K562 (cell line): ENCODE results near the gene SLC40A1. TPM values are rescaled to one million over a fixed set of nuclear protein-coding genes. Genes with fewer than 3 reads are reported as not detected.

Experiments used
- ATAC-seq: fragments of 200-7000 bp; cut with Tn5 transposase; 3 replicates; pipeline ENCODE4 v1.9.1; 2020; ENCODE audit warnings: moderate library complexity
- BruUV-seq: library from RNA; stranded (reverse); fragments of 400-500 nt; replicated peaks from 2 replicates; lab custom pipeline; 2021; lab: Mats Ljungman, UMichigan
- CTCF ChIA-PET: fragments of 300-600 bp; formaldehyde crosslinking; extraction: SDS; loops from one replicate; lab custom pipeline; 2021; ENCODE audit warnings: low intra/inter-chr PET ratio; lab: Yijun Ruan, JAX
- POLR2A ChIA-PET: fragments of 300-600, 350-650 bp; sonication (Branson Sonifier 250); formaldehyde crosslinking; extraction: SDS; loops from one replicate; lab custom pipeline; 2021; ENCODE audit warnings: antibody characterized with exemption, inconsistent platforms; lab: Yijun Ruan, JAX
- DNase-seq, 4 experiments: peaks; one replicate each; pipeline versions ENCODE4 v3.0.0 to v3.0.0-alpha.2; 2011 to 2018; ENCODE audit warnings: low spot score in 3 of 4, mixed read lengths in 3 of 4; ENCODE audit errors: extremely low read depth in 1 of 4
- FAIRE-seq: peaks from 2 replicates; lab custom pipeline; 2011; peaks lifted over from hg19 to GRCh38; lab: Jason Lieb, UNC
- H2AFZ ChIP-seq: 2 replicates; pipeline ENCODE4 v1.6.0; 2011; ENCODE audit warnings: low read depth, low read length, control low read depth, inconsistent platforms
- H3K27ac ChIP-seq: fragments of 200-600 bp; 3 replicates; pipeline ENCODE4 v1.8.0; 2011; ENCODE audit warnings: low read depth, mild to moderate bottlenecking, control low read depth, inconsistent platforms, low read length, moderate library complexity, mixed read lengths; ENCODE audit errors: extremely low read depth
- H3K27me3 ChIP-seq, 2 experiments: fragments of 300-600 bp in 1 of 2; 2 replicates in 1 of 2; 3 replicates in 1 of 2; pipeline versions ENCODE4 v1.6.0 to v1.8.0; 2011; ENCODE audit warnings: inconsistent platforms in 2 of 2, low read length in 2 of 2, mild to moderate bottlenecking in 1 of 2, mixed read lengths in 1 of 2, moderate library complexity in 1 of 2; ENCODE audit not compliant: control insufficient read depth in 2 of 2, insufficient read depth in 2 of 2
- H3K36me3 ChIP-seq: fragments of 300-600 bp; 3 replicates; pipeline ENCODE4 v1.8.0; 2011; ENCODE audit warnings: mild to moderate bottlenecking, low read length, inconsistent platforms; ENCODE audit not compliant: control insufficient read depth, insufficient read depth
- H3K4me1 ChIP-seq, 2 experiments: fragments of 200-600 bp in 1 of 2; replicated peaks in 1 of 2; 2 replicates in 1 of 2; 3 replicates in 1 of 2; pipeline versions ENCODE4 v1.5.1 to v1.8.0; 2011; ENCODE audit warnings: inconsistent platforms in 2 of 2, low read length in 2 of 2, mild to moderate bottlenecking in 1 of 2, mixed read lengths in 1 of 2, moderate library complexity in 1 of 2; ENCODE audit not compliant: control insufficient read depth in 2 of 2, insufficient read depth in 2 of 2
- H3K4me2 ChIP-seq: 2 replicates; pipeline ENCODE4 v1.6.1; 2011; ENCODE audit warnings: low read length, control low read depth, inconsistent platforms, mixed read lengths; ENCODE audit not compliant: insufficient read depth
- H3K4me3 ChIP-seq: fragments of 200-600 bp; sonication (generic), shearing (Covaris generic); 2 replicates; pipeline ENCODE4 v1.5.1; 2016; ENCODE audit warnings: control low read depth, inconsistent platforms
- H3K79me2 ChIP-seq: fragments of 200-600 bp; 3 replicates; pipeline ENCODE4 v1.8.0; 2011; ENCODE audit warnings: low read length, inconsistent platforms; ENCODE audit not compliant: control insufficient read depth, insufficient read depth
- H3K9ac ChIP-seq, 2 experiments: 2 replicates each; pipeline versions ENCODE4 v1.6.0 to v1.6.1; 2011; ENCODE audit warnings: low read depth in 2 of 2, low read length in 2 of 2, control low read depth in 1 of 2, inconsistent platforms in 1 of 2, mild to moderate bottlenecking in 1 of 2, mixed read lengths in 1 of 2; ENCODE audit not compliant: insufficient read depth in 1 of 2
- H3K9me1 ChIP-seq: one replicate; pipeline ENCODE4 v1.6.0; 2011; ENCODE audit warnings: inconsistent platforms, mild to moderate bottlenecking, low read length, moderate library complexity; ENCODE audit not compliant: control insufficient read depth, insufficient read depth
- H3K9me3 ChIP-seq: replicated peaks from 2 replicates; pipeline ENCODE4 v1.5.1; 2011; ENCODE audit warnings: low read depth, low read length, inconsistent platforms; ENCODE audit not compliant: control insufficient read depth, insufficient read depth
- H4K20me1 ChIP-seq: replicated peaks from 2 replicates; pipeline ENCODE4 v1.6.1; 2011; ENCODE audit warnings: low read length, inconsistent platforms, mixed read lengths; ENCODE audit not compliant: control insufficient read depth, insufficient read depth
- CC2D1A ChIP-seq: fragments of 450-650 bp; IDR thresholded peaks from 2 replicates; pipeline ENCODE4 v1.6.1; 2017; ENCODE audit warnings: mild to moderate bottlenecking
- COPS2 ChIP-seq: fragments of 450-650 bp; conservative IDR thresholded peaks from 2 replicates; pipeline ENCODE4 v1.6.1; 2016; ENCODE audit warnings: mild to moderate bottlenecking, moderate library complexity
- CREM ChIP-seq: IDR thresholded peaks from 2 replicates; pipeline ENCODE4 v1.6.1; 2014; ENCODE audit warnings: antibody characterized with exemption, low read depth
- FOSL1 ChIP-seq: fragments of 200-800 bp; sonication (Bioruptor generic); conservative IDR thresholded peaks from 2 replicates; pipeline ENCODE4 v1.6.1; 2016; ENCODE audit warnings: missing genetic modification characterization, missing compliant biosample characterization
- FOXM1 ChIP-seq, 2 experiments: fragments of 450-650 bp in 1 of 2; sonication (generic) in 1 of 2; formaldehyde crosslinking in 1 of 2; IDR thresholded peaks; 2 replicates each; pipeline versions ENCODE4 v1.6.1 to v1.9.0; 2017 to 2022; ENCODE audit warnings: low read depth in 2 of 2, mild to moderate bottlenecking in 2 of 2, missing genetic modification reagents in 1 of 2, moderate library complexity in 1 of 2
- JUND ChIP-seq, 2 experiments: IDR thresholded peaks; 2 replicates in 1 of 2; 3 replicates in 1 of 2; pipeline ENCODE4 v1.6.1; 2011; ENCODE audit warnings: borderline replicate concordance in 2 of 2, low read depth in 2 of 2, low read length in 2 of 2, improper control_type of control experiment in 1 of 2, missing biosample characterization in 1 of 2, missing genetic modification characterization in 1 of 2, missing genetic modification reagents in 1 of 2
- MYBL2 ChIP-seq, 2 experiments: fragments of 450-650 bp in 1 of 2; sonication (generic) in 1 of 2; formaldehyde crosslinking in 1 of 2; IDR thresholded peaks; 2 replicates each; pipeline versions ENCODE4 v1.6.1 to v1.8.1; 2017 to 2022; ENCODE audit warnings: borderline replicate concordance in 1 of 2, inconsistent platforms in 1 of 2, low read depth in 1 of 2, mild to moderate bottlenecking in 1 of 2, missing genetic modification reagents in 1 of 2, moderate library complexity in 1 of 2
- TEAD4 ChIP-seq, 2 experiments: sonication (generic) in 1 of 2; formaldehyde crosslinking in 1 of 2; IDR thresholded peaks; 2 replicates each; pipeline versions ENCODE4 v1.6.1 to v1.8.0; 2012 to 2022; ENCODE audit warnings: borderline replicate concordance in 1 of 2, inconsistent platforms in 1 of 2, low read length in 1 of 2, mild to moderate bottlenecking in 1 of 2, missing genetic modification reagents in 1 of 2
- ZNF583 ChIP-seq: fragments of 250-450 bp; sonication (Bioruptor Pico); IDR thresholded peaks from 2 replicates; pipeline ENCODE4 v1.4.0; 2020
- WGBS: fragments of 100-300 bp; shearing (Covaris generic); methylation state at CpG from one replicate; pipeline ENCODE4 v1.1.6; 2016; ENCODE audit warnings: low coverage, mixed read lengths; ENCODE audit not compliant: insufficient coverage; ENCODE audit errors: missing lambda C conversion rate; 5-methylcytosine and 5-hydroxymethylcytosine counted together
- in situ Hi-C: fragments of 300-500 bp; cut with MboI; formaldehyde crosslinking; loops from 4 replicates; pipeline ENCODE4 v1.15.0; 2018; ENCODE audit warnings: inconsistent platforms, mixed read lengths
- intact Hi-C: fragments of 100-400 bp; cut with micrococcal nuclease; formaldehyde crosslinking; loops from 2 replicates; pipeline ENCODE4 v1.14.2; 2022
- polyA plus RNA-seq, 8 experiments: library from polyadenylated mRNA; depleted of rRNA in 4 of 8; stranded (reverse) in 5 of 8; unstranded in 3 of 8; fragments of >200 nt; fragmentation: Nextera tagmentation in 2 of 8; fragmentation: Illumina TruSeq in 1 of 8; extraction: Ambion mirVana in 2 of 8; extraction: Trizol in 1 of 8; gene quantifications; 2 replicates each; pipeline versions ENCODE4 v1.2.1 to v1.2.3, GENCODE V29; 2011 to 2014; ENCODE audit warnings: inconsistent platforms in 1 of 8, missing spikeins in 1 of 8
- total RNA-seq, 7 experiments: library from RNA; depleted of rRNA in 6 of 7; stranded (reverse); fragments of >200 nt in 6 of 7; fragmentation: Illumina TruSeq in 2 of 7; extraction: Trizol in 2 of 7; gene quantifications; 2 replicates each; pipeline versions ENCODE4 v1.2.1 to v1.2.3, GENCODE V29; 2011 to 2021; ENCODE audit warnings: low replicate concordance in 1 of 7
- TF ChIP-seq, protein P1 (sequence below): fragments of 450-650 bp; IDR thresholded peaks from 2 replicates; pipeline ENCODE4 v1.6.1; 2016; ENCODE audit warnings: mild to moderate bottlenecking
- TF ChIP-seq, protein P2 (sequence below), 2 experiments: fragments of 450-650 bp in 1 of 2; sonication (generic) in 1 of 2; formaldehyde crosslinking in 1 of 2; IDR thresholded peaks in 1 of 2; conservative IDR thresholded peaks in 1 of 2; 2 replicates each; pipeline versions ENCODE4 v1.6.1 to v1.8.1; 2016 to 2023; ENCODE audit warnings: mild to moderate bottlenecking in 2 of 2, moderate library complexity in 2 of 2, inconsistent platforms in 1 of 2, missing genetic modification reagents in 1 of 2
- TF ChIP-seq, protein P3 (sequence below): fragments of 450-650 bp; formaldehyde crosslinking; IDR thresholded peaks from 2 replicates; pipeline ENCODE4 v1.4.0; 2020; ENCODE audit warnings: mild to moderate bottlenecking, mixed read lengths

Gene SLC40A1
- total and polyA plus RNA-seq, 9 of the 15 experiments (the other 6 are each of a cell fraction or from before 2014, with no cell fraction given) = 42.2 to 95.9 (median 54.9) TPM

DNA sequence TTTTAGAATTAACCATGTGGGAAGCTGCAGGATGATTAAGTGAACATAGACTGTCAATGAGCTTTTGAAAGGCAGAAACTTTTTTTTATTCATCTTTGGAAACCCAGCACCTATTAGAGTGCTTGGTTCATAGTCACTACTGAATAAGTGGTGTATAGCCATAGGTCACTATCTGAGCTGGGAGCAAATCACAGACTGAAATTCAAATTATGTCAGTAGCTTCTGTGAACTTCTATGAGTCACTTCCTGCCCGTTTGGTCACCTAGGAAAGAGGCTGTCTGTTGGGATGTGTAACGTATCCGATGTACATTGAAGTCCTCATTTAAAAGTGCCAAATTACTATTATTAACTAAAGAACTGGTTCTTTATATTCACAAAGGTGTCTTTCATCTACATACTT lies 20.5 kb upstream of the SLC40A1 start:
- in situ Hi-C loops = no loop called here

More for the DNA sequence above, 20.5 kb upstream of the SLC40A1 start:
- H3K9ac ChIP-seq = no peak overlapping the region
- WGBS = 29% methylated on average over 3 of the region's 3 CpGs
- no peaks in the 10 kb centered on the region for H4K20me1 ChIP-seq
- no peaks in the 10 kb centered on the region for H3K36me3 ChIP-seq
- no peak overlapping the region for H3K4me3 ChIP-seq
- BruUV-seq = no TSS peak
- H3K27ac ChIP-seq = no peak overlapping the region
- H3K9me1 ChIP-seq = no peaks in the 10 kb centered on the region
- H2AFZ ChIP-seq = no peak overlapping the region
- intact Hi-C loops = no loop called here
- TF ChIP-seq COPS2 = no peak
- TF ChIP-seq, protein P1, sequence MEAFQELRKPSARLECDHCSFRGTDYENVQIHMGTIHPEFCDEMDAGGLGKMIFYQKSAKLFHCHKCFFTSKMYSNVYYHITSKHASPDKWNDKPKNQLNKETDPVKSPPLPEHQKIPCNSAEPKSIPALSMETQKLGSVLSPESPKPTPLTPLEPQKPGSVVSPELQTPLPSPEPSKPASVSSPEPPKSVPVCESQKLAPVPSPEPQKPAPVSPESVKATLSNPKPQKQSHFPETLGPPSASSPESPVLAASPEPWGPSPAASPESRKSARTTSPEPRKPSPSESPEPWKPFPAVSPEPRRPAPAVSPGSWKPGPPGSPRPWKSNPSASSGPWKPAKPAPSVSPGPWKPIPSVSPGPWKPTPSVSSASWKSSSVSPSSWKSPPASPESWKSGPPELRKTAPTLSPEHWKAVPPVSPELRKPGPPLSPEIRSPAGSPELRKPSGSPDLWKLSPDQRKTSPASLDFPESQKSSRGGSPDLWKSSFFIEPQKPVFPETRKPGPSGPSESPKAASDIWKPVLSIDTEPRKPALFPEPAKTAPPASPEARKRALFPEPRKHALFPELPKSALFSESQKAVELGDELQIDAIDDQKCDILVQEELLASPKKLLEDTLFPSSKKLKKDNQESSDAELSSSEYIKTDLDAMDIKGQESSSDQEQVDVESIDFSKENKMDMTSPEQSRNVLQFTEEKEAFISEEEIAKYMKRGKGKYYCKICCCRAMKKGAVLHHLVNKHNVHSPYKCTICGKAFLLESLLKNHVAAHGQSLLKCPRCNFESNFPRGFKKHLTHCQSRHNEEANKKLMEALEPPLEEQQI = 0 out of 2 replicates have a peak, but pooled peaks have one; percentile 21
- TF ChIP-seq, protein P2, sequence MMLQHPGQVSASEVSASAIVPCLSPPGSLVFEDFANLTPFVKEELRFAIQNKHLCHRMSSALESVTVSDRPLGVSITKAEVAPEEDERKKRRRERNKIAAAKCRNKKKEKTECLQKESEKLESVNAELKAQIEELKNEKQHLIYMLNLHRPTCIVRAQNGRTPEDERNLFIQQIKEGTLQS (IDR thresholded peaks at IDR 0.05) = peak; percentile 53
- TF ChIP-seq, protein P2 (CRISPR knock-in tag; conservative IDR thresholded peaks at IDR 0.05) = no peak
- peak; percentile 65 for TF ChIP-seq CC2D1A
- TF ChIP-seq, protein P3, sequence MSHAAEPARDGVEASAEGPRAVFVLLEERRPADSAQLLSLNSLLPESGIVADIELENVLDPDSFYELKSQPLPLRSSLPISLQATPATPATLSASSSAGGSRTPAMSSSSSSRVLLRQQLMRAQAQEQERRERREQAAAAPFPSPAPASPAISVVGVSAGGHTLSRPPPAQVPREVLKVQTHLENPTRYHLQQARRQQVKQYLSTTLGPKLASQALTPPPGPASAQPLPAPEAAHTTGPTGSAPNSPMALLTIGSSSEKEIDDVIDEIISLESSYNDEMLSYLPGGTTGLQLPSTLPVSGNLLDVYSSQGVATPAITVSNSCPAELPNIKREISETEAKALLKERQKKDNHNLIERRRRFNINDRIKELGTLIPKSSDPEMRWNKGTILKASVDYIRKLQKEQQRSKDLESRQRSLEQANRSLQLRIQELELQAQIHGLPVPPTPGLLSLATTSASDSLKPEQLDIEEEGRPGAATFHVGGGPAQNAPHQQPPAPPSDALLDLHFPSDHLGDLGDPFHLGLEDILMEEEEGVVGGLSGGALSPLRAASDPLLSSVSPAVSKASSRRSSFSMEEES (CRISPR knock-in tag) = no peak
- TF ChIP-seq FOSL1 (tag) = peak; percentile 62; the same call in 1 of the 2 replicates
- peak; percentile 81 for TF ChIP-seq MYBL2 (IDR thresholded peaks at IDR 0.05; ENCODE audit: low read depth)
- TF ChIP-seq MYBL2 (CRISPR knock-in tag; IDR thresholded peaks at IDR 0.05; ENCODE audit: borderline replicate concordance) = no peak
- no peak for TF ChIP-seq TEAD4 (IDR thresholded peaks at IDR 0.05; ENCODE audit: low read length)
- no peak for TF ChIP-seq TEAD4 (CRISPR knock-in tag; IDR thresholded peaks at IDR 0.05; ENCODE audit: borderline replicate concordance)
- TF ChIP-seq CREM = peak; percentile 28; the same call in 1 of the 2 replicates
- peak; percentile 55 for TF ChIP-seq JUND (IDR thresholded peaks at IDR 0.05; ENCODE audit: borderline replicate concordance, low read depth, low read length)
- TF ChIP-seq JUND (tag; IDR thresholded peaks at IDR 0.05; ENCODE audit: borderline replicate concordance, low read depth, low read length) = no peak
- TF ChIP-seq FOXM1 (IDR thresholded peaks at IDR 0.05; ENCODE audit: low read depth) = peak; percentile 83
- no peak for TF ChIP-seq FOXM1 (CRISPR knock-in tag; IDR thresholded peaks at IDR 0.05; ENCODE audit: low read depth)
- no peak for TF ChIP-seq ZNF583
- H3K79me2 ChIP-seq = no peaks in the 10 kb centered on the region
- H3K9me3 ChIP-seq = no peaks in the 10 kb centered on the region; the same call in 1 of the 2 replicates
- ATAC-seq (peak; percentile 74), FAIRE-seq (no peak), DNase-seq (peak in 3 of 4 experiments; percentile 14 to 52 (median 16))
- no peaks in the 10 kb centered on the region for H3K27me3 ChIP-seq
- no peak overlapping the region for H3K4me2 ChIP-seq
- peaks cover 0 to 7% of the 10 kb centered on the region in 2 experiments; a peak in 2 of 5 replicates for H3K4me1 ChIP-seq
- CTCF ChIA-PET = no interaction called here
- POLR2A ChIA-PET = interaction anchor here (0.6 to 1.3 kb wide), 3 partner anchors 12 to 13 kb away, joined by 3 to 6 read pairs (median 5); no protein-coding TSS in a partner anchor
